GM12878 (cell line): ENCODE results near the gene PIMREG. TPM values are rescaled to one million over a fixed set of nuclear protein-coding genes. Genes with fewer than 3 reads are reported as not detected.

Experiments
- ATAC-seq: fragments of 200-7000 bp; cut with Tn5 transposase; 3 replicates; pipeline ENCODE4 v1.9.1; 2020; ENCODE audit warnings: mild to moderate bottlenecking, moderate library complexity
- BruUV-seq: library from RNA; stranded (reverse); fragments of 400-500 nt; replicated peaks from 2 replicates; lab custom pipeline; 2021; lab: Mats Ljungman, UMichigan
- CTCF ChIA-PET: fragments of 300-600 bp; sonication (Branson Sonifier 250); formaldehyde crosslinking; extraction: SDS; loops from one replicate; lab custom pipeline; 2021; ENCODE audit warnings: inconsistent platforms; lab: Yijun Ruan, JAX
- POLR2A ChIA-PET: fragments of 350-600 bp; formaldehyde crosslinking; extraction: SDS; loops from one replicate; lab custom pipeline; 2021; ENCODE audit warnings: inconsistent platforms; lab: Charles Lee
- RAD21 ChIA-PET: fragments of 300-600 bp; sonication (Branson Sonifier 250); formaldehyde crosslinking; loops from one replicate; lab custom pipeline; 2023; ENCODE audit warnings: antibody characterized with exemption; ENCODE audit not compliant: unreplicated experiment; lab: Charles Lee
- SMC1A ChIA-PET: fragments of 300-600 bp; sonication (Branson Sonifier 250); formaldehyde crosslinking; loops from one replicate; lab custom pipeline; 2023; ENCODE audit not compliant: unreplicated experiment, uncharacterized antibody; lab: Charles Lee
- DNase-seq: peaks from one replicate; pipeline ENCODE4 v3.0.0-alpha.2; 2011; ENCODE audit warnings: low read depth, low spot score
- FAIRE-seq: peaks from 3 replicates; lab custom pipeline; 2011; peaks lifted over from hg19 to GRCh38; lab: Jason Lieb, UNC
- H2AFZ ChIP-seq: 2 replicates; pipeline ENCODE4 v1.6.0; 2011; ENCODE audit warnings: low read depth, low read length, control low read depth; ENCODE audit not compliant: control insufficient read depth
- H3K27ac ChIP-seq: 2 replicates; pipeline ENCODE4 v1.5.1; 2011; ENCODE audit warnings: control low read depth; ENCODE audit not compliant: control insufficient read depth, insufficient read depth
- H3K27me3 ChIP-seq, 2 experiments: replicated peaks in 1 of 2; 2 replicates each; pipeline versions ENCODE4 v1.6.0 to v1.6.1; 2011; ENCODE audit warnings: low read length in 1 of 2; ENCODE audit not compliant: control insufficient read depth in 2 of 2, insufficient read depth in 2 of 2
- H3K36me3 ChIP-seq, 2 experiments: 2 replicates each; pipeline ENCODE4 v1.5.1; 2011; ENCODE audit warnings: low read length in 1 of 2; ENCODE audit not compliant: control insufficient read depth in 2 of 2, insufficient read depth in 2 of 2
- H3K4me1 ChIP-seq: 2 replicates; pipeline ENCODE4 v1.6.1; 2011; ENCODE audit warnings: mild to moderate bottlenecking, low read length, moderate library complexity, mixed read lengths; ENCODE audit not compliant: control insufficient read depth, insufficient read depth
- H3K4me2 ChIP-seq: 2 replicates; pipeline ENCODE4 v1.6.0; 2011; ENCODE audit warnings: control low read depth; ENCODE audit not compliant: control insufficient read depth, insufficient read depth
- H3K4me3 ChIP-seq: fragments of 200-600 bp; sonication (generic); 2 replicates; pipeline ENCODE4 v1.5.1; 2016
- H3K79me2 ChIP-seq: 2 replicates; pipeline ENCODE4 v1.6.0; 2011; ENCODE audit warnings: low read length; ENCODE audit not compliant: control insufficient read depth, insufficient read depth
- H3K9ac ChIP-seq: 2 replicates; pipeline ENCODE4 v1.8.0; 2011; ENCODE audit warnings: low read length, control low read depth, mixed read lengths; ENCODE audit not compliant: control insufficient read depth, insufficient read depth
- H3K9me3 ChIP-seq: replicated peaks from 3 replicates; pipeline ENCODE4 v1.5.1; 2011; ENCODE audit warnings: mild to moderate bottlenecking, low read length; ENCODE audit not compliant: control insufficient read depth, insufficient read depth
- H4K20me1 ChIP-seq: 2 replicates; pipeline ENCODE4 v1.6.0; 2011; ENCODE audit not compliant: control insufficient read depth, insufficient read depth
- CHD4 ChIP-seq: fragments of 200-600 bp; sonication (generic); IDR thresholded peaks from 2 replicates; pipeline ENCODE4 v1.6.1; 2016; ENCODE audit warnings: mild to moderate bottlenecking
- CTCF ChIP-seq, 3 experiments: IDR thresholded peaks in 2 of 3; conservative IDR thresholded peaks in 1 of 3; 2 replicates each; pipeline ENCODE4 v1.5.1; 2011; ENCODE audit warnings: low read depth in 3 of 3, low read length in 3 of 3, mild to moderate bottlenecking in 3 of 3, control low read depth in 2 of 3, moderate library complexity in 2 of 3, inconsistent platforms in 1 of 3, mixed read lengths in 1 of 3; ENCODE audit not compliant: control insufficient read depth in 2 of 3, insufficient read depth in 1 of 3; ENCODE audit errors: extremely low read depth in 1 of 3
- GATAD2B ChIP-seq: fragments of 450-650 bp; conservative IDR thresholded peaks from 2 replicates; pipeline ENCODE4 v1.6.1; 2017; ENCODE audit warnings: low read depth, mild to moderate bottlenecking, moderate library complexity
- HDGF ChIP-seq: fragments of 450-650 bp; IDR thresholded peaks from 2 replicates; pipeline ENCODE4 v1.6.1; 2016; ENCODE audit warnings: antibody characterized with exemption
- HSF1 ChIP-seq: fragments of 150-350 bp; IDR thresholded peaks from 2 replicates; pipeline ENCODE4 v1.6.1; 2014; ENCODE audit warnings: mild to moderate bottlenecking, low read depth, low read length
- MTA3 ChIP-seq: IDR thresholded peaks from 2 replicates; pipeline ENCODE4 v1.6.1; 2012; ENCODE audit warnings: low read length, inconsistent platforms, borderline replicate concordance
- RAD21 ChIP-seq: IDR thresholded peaks from 2 replicates; pipeline ENCODE4 v1.6.1; 2011; ENCODE audit warnings: mild to moderate bottlenecking, low read depth, low read length, moderate library complexity; ENCODE audit not compliant: insufficient read depth
- RB1 ChIP-seq: fragments of 450-650 bp; formaldehyde crosslinking; IDR thresholded peaks from 2 replicates; pipeline ENCODE4 v1.6.1; 2017; ENCODE audit warnings: mild to moderate bottlenecking, borderline replicate concordance
- SMC3 ChIP-seq: IDR thresholded peaks from 2 replicates; pipeline ENCODE4 v1.6.1; 2011; ENCODE audit warnings: low read length, improper control_type of control experiment, borderline replicate concordance
- STAT1 ChIP-seq: fragments of 450-650 bp; conservative IDR thresholded peaks from 2 replicates; pipeline ENCODE4 v1.6.1; 2014; ENCODE audit warnings: antibody characterized with exemption, mild to moderate bottlenecking
- TBL1XR1 ChIP-seq: IDR thresholded peaks from 2 replicates; pipeline ENCODE4 v1.6.1; 2012; ENCODE audit warnings: low read depth, low read length, improper control_type of control experiment
- YY1 ChIP-seq: IDR thresholded peaks from 2 replicates; pipeline ENCODE4 v1.6.1; 2011; ENCODE audit warnings: low read depth, mild to moderate bottlenecking, low read length
- WGBS: methylation state at CpG from one replicate; pipeline ENCODE4 v1.1.6; 2016; ENCODE audit warnings: low lambda C conversion rate; ENCODE audit not compliant: insufficient replicate concordance, insufficient coverage; ENCODE audit errors: missing lambda C conversion rate; 5-methylcytosine and 5-hydroxymethylcytosine counted together
- in situ Hi-C: fragments of 300-500 bp; cut with MboI; formaldehyde crosslinking; loops from 9 replicates; pipeline ENCODE4 v1.14.3; 2018; ENCODE audit warnings: mixed read lengths
- intact Hi-C: fragments of 100-400 bp; cut with micrococcal nuclease; formaldehyde crosslinking; loops from one replicate; pipeline ENCODE4 v1.14.2; 2022; ENCODE audit not compliant: unreplicated experiment
- polyA plus RNA-seq, 11 experiments: library from polyadenylated mRNA; depleted of rRNA in 4 of 11; unstranded in 6 of 11; stranded (reverse) in 5 of 11; fragments of >200 nt; fragmentation: Nextera tagmentation in 4 of 11; fragmentation: Illumina TruSeq in 1 of 11; extraction: Ambion mirVana in 4 of 11; extraction: Trizol in 1 of 11; gene quantifications; 1 replicate in 1 of 11; 2 replicates in 10 of 11; pipeline versions ENCODE4 v1.2.1 to v1.2.3, GENCODE V29; 2011 to 2016; ENCODE audit warnings: inconsistent platforms in 2 of 11, missing spikeins in 2 of 11, low read depth in 1 of 11
- total RNA-seq, 4 experiments: library from RNA; depleted of rRNA in 3 of 4; stranded (reverse); fragments of >200 nt in 3 of 4; fragmentation: Illumina TruSeq in 1 of 4; extraction: Trizol in 1 of 4; gene quantifications; 2 replicates each; pipeline versions ENCODE4 v1.2.1 to v1.2.3, GENCODE V29; 2013 to 2021

PIMREG gene
- total and polyA plus RNA-seq, 10 of the 15 experiments (the other 5 are each of a cell fraction or from before 2014, with no cell fraction given): 2.8 to 35.8 (median 25.2) TPM

- TF ChIP-seq HSF1 (no peak), HDGF (no peak), STAT1 (no peak), MTA3 (no peak), RB1 (no peak)
These were observed 28.3 kb downstream of the PIMREG start (continued) for GRCh38 chr17:6472517-6472916.

DNA sequence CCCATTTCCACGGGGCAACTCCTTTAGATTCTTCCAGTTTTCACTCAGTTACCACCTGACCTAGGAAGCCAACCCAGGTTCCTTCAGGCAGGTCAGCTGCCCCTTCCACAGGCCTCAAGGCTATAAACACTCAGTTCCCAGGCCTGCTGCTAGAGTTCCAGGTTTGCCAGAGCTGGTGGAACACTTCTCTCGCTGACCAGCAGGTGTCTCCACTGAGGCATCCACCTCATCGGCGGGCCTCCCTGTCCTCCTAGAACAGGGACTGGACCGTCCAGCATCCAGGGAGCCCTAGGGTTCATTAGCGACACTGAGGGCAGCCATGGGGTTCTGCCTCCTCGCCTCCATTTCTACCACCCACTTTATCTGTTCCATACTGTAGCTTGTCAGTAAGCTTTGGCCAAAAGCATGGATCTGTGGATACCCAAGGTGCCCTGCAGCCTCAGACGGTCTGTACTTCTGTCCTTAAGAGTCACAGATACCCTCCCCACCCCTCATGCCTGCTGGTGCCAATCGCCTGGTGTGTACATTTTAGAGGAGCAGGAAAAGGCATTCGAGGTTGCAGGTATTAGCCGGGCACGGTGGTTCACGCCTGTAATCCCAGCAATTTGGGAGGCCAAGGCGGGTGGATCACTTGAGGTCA, 29.0 kb downstream of the PIMREG start:
- WGBS: 31% methylated on average over 14 of the region's 14 CpGs
- H3K27me3 ChIP-seq: no peaks in the 10 kb centered on the region
- POLR2A ChIA-PET: interaction anchor here (0.7 to 1.6 kb wide), 2 partner anchors 9 to 165 kb away, joined by 3 to 6 read pairs; no protein-coding TSS in a partner anchor
- H3K79me2 ChIP-seq: no peaks in the 10 kb centered on the region
- no peaks in the 10 kb centered on the region for H3K9me3 ChIP-seq
- BruUV-seq: no TSS peak
- H3K9ac ChIP-seq: no peak overlapping the region
- H3K27ac ChIP-seq: no peak overlapping the region
- TF ChIP-seq GATAD2B: no peak
- TF ChIP-seq CHD4: no peak
- peak; percentile 47; the same call in 1 of the 2 replicates for TF ChIP-seq YY1
- peak; percentile 69 for TF ChIP-seq RAD21
- TF ChIP-seq CTCF (IDR thresholded peaks at IDR 0.05 in 2 of 3, conservative IDR thresholded peaks at IDR 0.05 in 1 of 3; ENCODE audit: control insufficient read depth in 2 of 3, extremely low read depth in 1 of 3, insufficient read depth in 1 of 3, low read depth in 3 of 3, low read length in 3 of 3): peak; percentile 85 to 96 (median 91)
- no peak for TF ChIP-seq TBL1XR1
- TF ChIP-seq SMC3: peak; percentile 82
- RAD21 ChIA-PET: interaction anchor here (0.6 to 2.9 kb wide), 6 partner anchors 129 to 363 kb away, joined by 3 to 18 read pairs (median 4); partner anchors contain the start of genes C17orf100 and MED31
- DNase-seq (no peak), FAIRE-seq (peak; percentile 83), ATAC-seq (peak; percentile 93)
- H3K4me2 ChIP-seq: no peak overlapping the region
- in situ Hi-C loops: loop anchor here (5.0 kb wide), 1 partner anchor 174 kb away; no protein-coding TSS in a partner anchor
- CTCF ChIA-PET: interaction anchor here (0.6 to 4.3 kb wide), 25 partner anchors 10 to 581 kb away, joined by 3 to 38 read pairs (median 4); partner anchors contain the start of genes C17orf100, KIAA0753, MED31 and TXNDC17
- intact Hi-C loops: loop anchor here (1.0 kb wide), 1 partner anchor 175 kb away; no protein-coding TSS in a partner anchor
- SMC1A ChIA-PET: interaction anchor here (0.8 to 3.8 kb wide), 7 partner anchors 13 to 242 kb away, joined by 3 to 12 read pairs (median 3); partner anchors contain the start of gene KIAA0753
- no peak overlapping the region for H3K4me3 ChIP-seq
- no peak overlapping the region for H2AFZ ChIP-seq
- no peaks in the 10 kb centered on the region for H3K4me1 ChIP-seq
- no peaks in the 10 kb centered on the region for H4K20me1 ChIP-seq
- no peaks in the 10 kb centered on the region for H3K36me3 ChIP-seq
